Mucosa of descending colon (tissue), 3 donors: ENCODE data around the gene RFPL1. TPM values are rescaled to one million over a fixed set of nuclear protein-coding genes. Genes with fewer than 3 reads are reported as not detected.

Source experiments
- ATAC-seq: fragments of 200-7000 bp; cut with Tn5 transposase; one replicate; pipeline ENCODE4 v1.9.1; 2020; ENCODE audit warnings: mild to moderate bottlenecking, moderate library complexity
- DNase-seq, 3 donors: peaks; one replicate each; pipeline ENCODE4 v3.0.0-alpha.2; 2020
- H3K36me3 ChIP-seq: fragments of 200-600 bp; one replicate; pipeline ENCODE4 v1.8.0; 2021; ENCODE audit warnings: low read depth, mild to moderate bottlenecking
- H3K4me1 ChIP-seq: fragments of 200-600 bp; one replicate; pipeline ENCODE4 v1.8.0; 2021; ENCODE audit warnings: low read depth, mild to moderate bottlenecking
- H3K4me3 ChIP-seq: fragments of 200-600 bp; one replicate; pipeline ENCODE4 v1.8.0; 2021; ENCODE audit warnings: mild to moderate bottlenecking
- H3K9me3 ChIP-seq: fragments of 200-600 bp; one replicate; pipeline ENCODE4 v1.8.0; 2021; ENCODE audit warnings: mild to moderate bottlenecking
- intact Hi-C, 2 donors: fragments of 100-400 bp; cut with DNase I in 1 of 2; cut with micrococcal nuclease in 1 of 2; formaldehyde crosslinking; loops; one replicate each; pipeline versions ENCODE4 v1.11.0 to v1.11.1; 2022; cut with DNase I, micrococcal nuclease
- total RNA-seq, 3 donors: library from RNA; stranded (reverse); fragmentation: NEBNext Ultra II Directional in 2 of 3; extraction: Animal tissue kit (Norgen Biotek cat#: 25700) in 2 of 3; gene quantifications; one replicate each; pipeline versions ENCODE4 v1.2.1 to v1.2.4, GENCODE V29; 2021 to 2023
- TF ChIP-seq, protein P1 (sequence below): fragments of 200-600 bp; IDR thresholded peaks from one replicate; pipeline ENCODE4 v1.8.0; 2022; ENCODE audit warnings: antibody characterized with exemption, mild to moderate bottlenecking
- donor health status: DM: no; HTN: no; CAD: no; lungs with moderate emphysema.
- donor health status: DM: no; HTN: no; CAD: no.
- donor health status: DM: no; HTN: yes; CAD: no.

RFPL1 gene
- total RNA-seq, 3 donors from 2014 or later, result not detected

- no peaks in the 10 kb centered on the region for H3K9me3 ChIP-seq
- DNase-seq (peak in 1 of 3 donors; percentile 15), ATAC-seq (peak; percentile 71)
Measured at GRCh38 chr22:29457730-29458129, 19.3 kb downstream of the RFPL1 start.

GRCh38 chr22:29458551-29458950, 20.2 kb downstream of the RFPL1 start:
- TF ChIP-seq, protein P1, sequence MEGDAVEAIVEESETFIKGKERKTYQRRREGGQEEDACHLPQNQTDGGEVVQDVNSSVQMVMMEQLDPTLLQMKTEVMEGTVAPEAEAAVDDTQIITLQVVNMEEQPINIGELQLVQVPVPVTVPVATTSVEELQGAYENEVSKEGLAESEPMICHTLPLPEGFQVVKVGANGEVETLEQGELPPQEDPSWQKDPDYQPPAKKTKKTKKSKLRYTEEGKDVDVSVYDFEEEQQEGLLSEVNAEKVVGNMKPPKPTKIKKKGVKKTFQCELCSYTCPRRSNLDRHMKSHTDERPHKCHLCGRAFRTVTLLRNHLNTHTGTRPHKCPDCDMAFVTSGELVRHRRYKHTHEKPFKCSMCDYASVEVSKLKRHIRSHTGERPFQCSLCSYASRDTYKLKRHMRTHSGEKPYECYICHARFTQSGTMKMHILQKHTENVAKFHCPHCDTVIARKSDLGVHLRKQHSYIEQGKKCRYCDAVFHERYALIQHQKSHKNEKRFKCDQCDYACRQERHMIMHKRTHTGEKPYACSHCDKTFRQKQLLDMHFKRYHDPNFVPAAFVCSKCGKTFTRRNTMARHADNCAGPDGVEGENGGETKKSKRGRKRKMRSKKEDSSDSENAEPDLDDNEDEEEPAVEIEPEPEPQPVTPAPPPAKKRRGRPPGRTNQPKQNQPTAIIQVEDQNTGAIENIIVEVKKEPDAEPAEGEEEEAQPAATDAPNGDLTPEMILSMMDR, result no peak
- intact Hi-C loops, result no loop called here
- no peak for ATAC-seq

More at GRCh38 chr22:29457730-29458129, 19.3 kb downstream of the RFPL1 start:
- H3K36me3 ChIP-seq, result no peaks in the 10 kb centered on the region
- no peak overlapping the region for H3K4me3 ChIP-seq
- intact Hi-C loops, result no loop called here
- TF ChIP-seq, protein P1, result no peak
- no peaks in the 10 kb centered on the region for H3K4me1 ChIP-seq

DNA sequence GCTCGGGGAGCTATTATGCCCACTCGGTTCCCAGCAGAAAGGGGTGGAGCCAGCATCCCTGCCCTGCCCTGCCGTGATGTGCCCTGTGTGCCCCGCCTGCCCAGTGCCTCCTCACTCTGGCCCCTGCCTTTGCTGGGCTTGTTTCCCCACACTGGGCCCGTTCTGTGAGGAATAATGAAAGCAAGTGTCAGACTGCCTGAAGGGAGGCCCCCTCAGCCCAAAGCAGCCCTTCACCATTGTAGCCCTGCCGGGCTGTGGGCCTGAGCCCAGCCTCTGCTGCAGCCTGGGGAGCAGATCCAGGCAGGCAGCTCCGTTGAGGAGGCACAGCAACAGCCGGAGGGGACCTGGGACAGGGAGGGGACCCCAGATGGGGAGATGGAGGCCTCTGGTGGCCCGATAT, 21.4 kb downstream of the RFPL1 start:
- DNase-seq (no peak), ATAC-seq (no peak)
- Histone ChIP-seq H3K9me3 (no peaks in the 10 kb centered on the region), H3K4me1 (no peaks in the 10 kb centered on the region), H3K4me3 (no peak overlapping the region), H3K36me3 (no peaks in the 10 kb centered on the region)
- intact Hi-C loops, result no loop called here
- TF ChIP-seq, protein P1, result no peak

More at GRCh38 chr22:29458551-29458950, 20.2 kb downstream of the RFPL1 start:
- Histone ChIP-seq H3K4me3 (no peak overlapping the region), H3K9me3 (no peaks in the 10 kb centered on the region), H3K4me1 (no peaks in the 10 kb centered on the region), H3K36me3 (no peaks in the 10 kb centered on the region)
- no peak for DNase-seq

DNA sequence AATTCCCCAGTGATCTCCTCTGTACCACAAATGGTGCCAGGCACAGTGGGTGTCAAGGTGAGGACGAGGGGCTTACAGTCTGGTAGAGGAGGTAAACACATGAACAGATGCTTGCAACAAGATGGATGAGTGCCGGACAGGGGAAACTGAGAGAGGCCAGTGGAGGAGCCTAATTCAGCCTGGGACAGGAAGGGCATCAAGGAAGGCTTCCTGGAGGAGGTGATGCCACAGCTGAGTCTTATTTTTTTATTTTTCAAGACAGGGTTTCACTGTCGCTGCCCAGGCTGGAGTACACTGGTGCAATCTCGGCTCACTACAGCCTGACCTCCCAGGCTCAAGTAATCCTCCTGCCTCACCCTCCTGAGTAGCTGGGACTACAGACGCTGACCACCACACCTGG, 22.9 kb downstream of the RFPL1 start:
- ATAC-seq (no peak), DNase-seq (no peak)
- Histone ChIP-seq H3K4me3 (no peak overlapping the region), H3K9me3 (no peaks in the 10 kb centered on the region), H3K4me1 (no peaks in the 10 kb centered on the region), H3K36me3 (no peaks in the 10 kb centered on the region)
- intact Hi-C loops, result no loop called here
- TF ChIP-seq, protein P1, result no peak

- intact Hi-C loops, result no loop called here
- ATAC-seq, result no peak
Measured at GRCh38 chr22:29463629-29464028, 25.2 kb downstream of the RFPL1 start.

More at GRCh38 chr22:29463629-29464028, 25.2 kb downstream of the RFPL1 start:
- TF ChIP-seq, protein P1, result no peak
- Histone ChIP-seq H3K4me1 (no peaks in the 10 kb centered on the region), H3K36me3 (no peaks in the 10 kb centered on the region), H3K4me3 (no peak overlapping the region), H3K9me3 (no peaks in the 10 kb centered on the region)
- no peak for DNase-seq
